HG03108 (cell line): ENCODE data around the gene CHAMP1.

ENCODE experiments used
- ATAC-seq: cut with Tn5 transposase; IDR thresholded peaks from one replicate; pipeline ENCODE4 v1.9.1; 2021; ENCODE audit warnings: moderate library complexity; ENCODE audit not compliant: unreplicated experiment

CHAMP1 gene

DNA sequence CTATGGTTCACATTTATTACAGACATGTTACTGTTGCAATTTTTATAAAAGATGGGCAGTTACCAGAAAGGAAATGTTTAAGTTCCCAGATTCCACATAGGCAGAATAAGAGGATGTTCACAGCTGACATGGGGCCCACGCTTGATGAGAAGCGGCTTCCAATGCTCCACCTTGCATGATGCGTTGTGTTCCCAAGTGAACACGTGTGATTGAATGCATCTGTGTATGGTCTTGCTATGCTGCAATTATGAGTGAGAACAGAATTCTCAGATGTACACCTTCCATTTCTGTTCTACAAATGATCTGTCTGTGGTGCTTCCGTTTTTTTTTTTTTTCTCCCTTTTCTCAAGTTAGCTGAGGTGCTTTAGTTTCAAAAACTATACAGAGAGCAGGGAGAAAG is 17.4 kb upstream of the CHAMP1 start:
- no peak for ATAC-seq

DNA sequence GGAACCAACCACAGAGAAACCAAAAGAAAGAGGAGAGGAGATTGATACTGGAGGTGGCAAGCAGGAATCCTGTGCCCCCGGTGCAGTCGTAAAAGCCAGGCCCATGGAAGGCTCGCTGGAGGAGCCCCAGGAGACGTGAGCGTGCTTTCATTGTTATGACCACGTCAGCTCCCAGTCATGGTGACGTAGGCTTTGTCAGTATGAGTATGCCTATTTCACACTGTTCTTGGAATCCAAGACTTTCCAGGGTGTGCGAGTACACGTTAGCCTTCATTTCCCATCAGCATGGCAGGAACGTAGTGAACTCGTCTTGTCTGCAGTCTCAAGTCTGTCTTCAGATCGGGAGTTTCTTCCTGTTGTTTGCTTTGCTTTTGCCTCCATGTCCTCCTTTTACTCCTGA is 15.4 kb upstream of the CHAMP1 start:
- ATAC-seq: no peak

GRCh38 chr13:114299604-114300305 is 14.5 kb upstream of the CHAMP1 start:
- ATAC-seq: no peak

DNA sequence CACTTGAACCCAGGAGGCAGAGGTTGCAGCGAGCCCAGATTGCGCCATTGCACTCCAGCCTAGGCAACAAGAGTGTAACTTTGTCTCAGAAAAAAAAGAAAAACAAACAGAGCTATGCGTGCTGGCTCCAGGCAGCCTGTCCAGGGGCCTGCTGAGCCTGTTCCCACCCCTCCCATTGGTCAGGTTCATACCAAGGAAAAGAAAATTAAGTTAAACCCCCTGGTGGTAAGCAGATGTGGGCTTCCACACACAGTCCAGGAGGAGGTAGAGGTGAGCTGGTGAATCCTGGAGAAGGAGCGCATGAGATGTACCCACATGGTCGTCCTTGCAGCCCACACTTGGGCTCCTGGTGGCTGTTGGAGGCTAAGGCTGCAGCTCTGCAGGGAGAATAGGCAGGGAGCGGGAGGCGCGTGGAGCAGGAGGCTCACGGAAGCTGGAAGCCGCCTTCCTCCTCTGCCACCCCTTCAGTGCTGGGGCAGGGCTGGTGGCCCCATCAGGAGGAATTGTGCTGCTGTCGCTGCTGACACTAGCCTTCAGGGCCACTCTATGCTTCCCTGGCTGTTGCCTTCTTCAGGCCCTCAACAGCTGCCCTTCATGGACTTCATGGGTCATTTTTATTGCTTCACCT is 10.5 kb upstream of the CHAMP1 start:
- no peak for ATAC-seq

GRCh38 chr13:114304346-114305034 is 9.8 kb upstream of the CHAMP1 start:
- ATAC-seq: no peak

- no peak for ATAC-seq
Observed at GRCh38 chr13:114309086-114309485, 5.2 kb upstream of the CHAMP1 start.

DNA sequence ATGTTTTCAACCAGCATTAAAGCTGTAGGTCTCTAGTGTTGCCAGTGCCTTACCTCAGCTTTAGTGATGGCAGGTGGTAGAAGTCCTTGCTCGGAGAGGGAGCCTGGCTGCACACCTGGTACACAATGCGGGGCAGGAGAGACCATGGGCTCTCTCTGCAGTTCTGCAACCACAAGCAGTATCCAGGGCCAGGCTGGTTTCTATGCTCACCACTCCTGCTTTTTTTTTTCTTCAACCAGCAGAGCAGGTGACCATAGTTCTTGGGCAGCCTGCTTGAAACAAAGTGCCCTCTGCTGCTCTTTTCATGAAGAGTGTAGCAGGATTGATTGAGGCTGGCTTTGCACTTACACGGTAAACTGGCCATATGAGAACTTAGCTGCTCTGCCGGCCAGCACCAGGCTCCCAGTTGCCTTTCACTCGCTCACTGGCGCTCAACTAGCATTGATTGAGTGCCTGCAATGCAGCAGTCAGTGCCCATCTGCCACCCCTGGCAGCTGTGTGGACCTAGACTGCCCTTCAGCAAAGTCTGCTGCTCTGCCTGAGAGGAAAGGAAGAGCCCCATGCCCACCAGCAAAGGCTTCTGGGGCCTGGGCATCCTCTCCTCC is 4.4 kb upstream of the CHAMP1 start:
- no peak for ATAC-seq

- ATAC-seq: no peak
Observed at GRCh38 chr13:114310956-114311355, 3.3 kb upstream of the CHAMP1 start.

- ATAC-seq: no peak
Observed at GRCh38 chr13:114311387-114311786, 2.9 kb upstream of the CHAMP1 start.

- no peak for ATAC-seq
Observed at GRCh38 chr13:114311908-114312307, 2.4 kb upstream of the CHAMP1 start.

GRCh38 chr13:114313061-114313860 is 1.0 kb upstream of the CHAMP1 start:
- ATAC-seq: no peak

- ATAC-seq: no peak
Observed at GRCh38 chr13:114315074-114315785, 927 bp downstream of the CHAMP1 start.

GRCh38 chr13:114318624-114319023 is 4.3 kb downstream of the CHAMP1 start:
- ATAC-seq: no peak

GRCh38 chr13:114319441-114319913 is 5.2 kb downstream of the CHAMP1 start:
- ATAC-seq: no peak

- no peak for ATAC-seq
Observed at GRCh38 chr13:114320065-114320464, 5.8 kb downstream of the CHAMP1 start.

GRCh38 chr13:114321256-114321655 is 7.0 kb downstream of the CHAMP1 start:
- no peak for ATAC-seq

GRCh38 chr13:114323349-114323748 is 9.0 kb downstream of the CHAMP1 start:
- ATAC-seq: no peak

DNA sequence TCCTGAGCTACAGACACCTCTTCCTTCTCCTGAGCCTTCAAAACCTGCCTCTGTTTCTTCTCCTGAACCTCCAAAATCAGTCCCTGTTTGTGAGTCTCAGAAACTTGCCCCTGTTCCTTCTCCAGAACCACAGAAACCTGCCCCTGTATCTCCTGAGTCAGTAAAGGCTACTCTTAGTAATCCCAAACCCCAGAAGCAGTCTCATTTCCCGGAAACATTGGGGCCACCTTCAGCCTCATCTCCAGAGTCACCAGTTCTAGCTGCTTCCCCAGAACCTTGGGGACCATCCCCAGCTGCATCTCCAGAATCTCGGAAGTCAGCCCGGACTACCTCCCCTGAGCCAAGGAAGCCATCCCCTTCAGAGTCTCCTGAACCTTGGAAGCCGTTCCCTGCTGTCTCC is 10.0 kb downstream of the CHAMP1 start:
- no peak for ATAC-seq

- ATAC-seq: no peak
Observed at GRCh38 chr13:114325729-114326128, 11.4 kb downstream of the CHAMP1 start.

GRCh38 chr13:114328034-114328433 is 13.7 kb downstream of the CHAMP1 start:
- no peak for ATAC-seq
